SK-MEL-5 (cell line): ENCODE results near the gene CUL1. TPM values are rescaled to one million over a fixed set of nuclear protein-coding genes. Genes with fewer than 3 reads are reported as not detected.

Source experiments
- DNase-seq: peaks from one replicate; pipeline ENCODE4 v3.0.0-alpha.2; 2016; ENCODE audit warnings: low read depth, low spot score
- in situ Hi-C: cut with HindIII; loops from 2 replicates; pipeline ENCODE4 v1.10.0; 2016; ENCODE audit warnings: low sequenced_read_pairs, high pct_unique_total_duplicates, low pct_unique_long_range_greater_than_20kb
- total RNA-seq: library from RNA; depleted of rRNA; stranded (reverse); fragments of >200 nt; shearing (Covaris generic); gene quantifications from 2 replicates; pipeline ENCODE4 v1.2.3, GENCODE V29; 2014

CUL1 gene
- total RNA-seq, 1 experiment from 2014 or later: 68.6 TPM

DNA sequence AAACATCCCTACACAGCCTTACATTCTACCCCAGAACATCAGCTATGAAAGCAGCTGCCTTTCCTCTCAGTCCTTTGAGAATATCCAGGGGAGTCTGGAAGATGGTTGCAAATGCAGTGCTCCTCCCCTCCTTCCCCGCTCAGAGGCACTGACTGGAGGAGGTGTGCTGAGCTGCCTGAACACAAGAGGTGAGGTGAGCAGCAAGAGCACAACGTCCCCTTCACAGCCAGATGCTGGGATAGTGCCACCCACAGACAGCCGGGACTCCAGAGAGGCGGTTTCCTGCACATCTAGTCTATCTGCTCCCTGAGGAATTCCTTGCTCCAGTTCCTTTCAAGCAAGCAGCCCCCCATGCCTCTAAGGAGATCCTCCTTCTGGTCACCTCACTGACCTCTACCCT is 111.2 kb downstream of the CUL1 start:
- in situ Hi-C loops: no loop called here

DNA sequence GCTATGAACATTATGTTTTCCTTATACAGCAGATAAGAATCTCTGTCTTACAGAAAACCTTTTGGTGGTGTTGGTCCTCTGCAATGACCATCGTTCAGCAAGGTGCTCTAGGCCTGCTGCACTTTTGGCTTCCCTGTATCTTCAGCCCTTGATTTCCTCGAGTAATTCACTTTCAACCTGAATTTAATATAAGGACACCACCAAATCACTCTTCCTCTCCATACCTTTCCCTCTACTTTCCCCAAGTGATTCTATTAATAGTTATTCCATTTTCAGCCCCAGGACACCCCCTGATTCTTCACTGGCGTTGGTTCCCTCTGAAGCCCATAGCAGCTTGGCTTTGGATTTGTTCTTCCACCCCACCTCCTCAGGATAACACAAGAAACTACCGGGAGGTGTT is 113.2 kb downstream of the CUL1 start:
- in situ Hi-C loops: no loop called here
- DNase-seq: no peak

More for the DNA sequence above, 111.2 kb downstream of the CUL1 start:
- no peak for DNase-seq

GRCh38 chr7:148813890-148814289 is 115.2 kb downstream of the CUL1 start:
- in situ Hi-C loops: no loop called here

DNA sequence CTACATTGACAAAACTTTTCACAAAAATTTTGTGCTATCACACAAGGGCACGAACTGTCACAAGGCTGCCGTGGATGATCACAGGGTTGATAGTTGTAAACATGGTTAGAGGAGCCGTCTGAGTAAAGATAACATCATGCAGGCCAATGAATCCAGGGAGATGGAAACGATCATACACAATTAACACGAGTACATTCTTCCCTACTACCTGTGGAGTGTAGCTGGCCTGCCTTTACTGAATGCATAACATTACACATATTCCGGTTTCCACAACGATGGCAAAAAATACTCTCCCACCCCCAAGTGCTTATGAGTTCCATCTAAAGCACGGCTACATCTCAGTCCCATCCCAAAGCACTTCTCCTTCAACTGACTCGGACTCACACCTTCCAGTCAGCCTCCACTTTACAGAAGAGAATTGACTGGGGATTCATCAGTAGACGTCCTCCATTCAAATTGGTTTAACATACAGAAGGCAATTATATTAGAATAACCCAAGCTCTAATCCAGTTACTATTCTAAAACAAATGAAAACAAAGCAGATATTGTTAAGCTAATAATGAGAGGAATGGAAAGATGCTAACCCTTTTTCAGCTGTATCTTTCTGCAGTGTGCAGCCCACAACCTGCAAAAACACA is 116.3 kb downstream of the CUL1 start:
- in situ Hi-C loops: no loop called here
- no peak for DNase-seq

More at GRCh38 chr7:148813890-148814289, 115.2 kb downstream of the CUL1 start:
- no peak for DNase-seq

DNA sequence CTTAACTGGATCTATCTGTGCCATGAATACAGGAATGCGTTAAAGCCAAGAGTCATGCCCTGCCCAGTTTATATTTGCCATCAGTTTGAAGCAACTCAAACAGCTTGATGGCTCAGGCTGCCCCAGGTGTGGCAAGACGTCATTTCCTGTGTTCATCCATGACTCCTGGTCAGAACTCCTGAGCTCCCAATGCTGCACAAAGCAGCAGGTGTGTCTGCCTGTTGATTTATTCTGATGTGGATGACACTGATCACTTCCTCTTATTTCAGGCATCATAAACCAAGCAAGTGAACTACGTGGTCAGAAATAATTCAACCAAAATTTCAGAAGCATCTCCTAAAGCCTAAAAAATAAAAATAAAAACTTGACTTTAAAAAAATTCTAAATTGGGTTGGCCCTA is 116.9 kb downstream of the CUL1 start:
- in situ Hi-C loops: no loop called here
- no peak for DNase-seq

DNA sequence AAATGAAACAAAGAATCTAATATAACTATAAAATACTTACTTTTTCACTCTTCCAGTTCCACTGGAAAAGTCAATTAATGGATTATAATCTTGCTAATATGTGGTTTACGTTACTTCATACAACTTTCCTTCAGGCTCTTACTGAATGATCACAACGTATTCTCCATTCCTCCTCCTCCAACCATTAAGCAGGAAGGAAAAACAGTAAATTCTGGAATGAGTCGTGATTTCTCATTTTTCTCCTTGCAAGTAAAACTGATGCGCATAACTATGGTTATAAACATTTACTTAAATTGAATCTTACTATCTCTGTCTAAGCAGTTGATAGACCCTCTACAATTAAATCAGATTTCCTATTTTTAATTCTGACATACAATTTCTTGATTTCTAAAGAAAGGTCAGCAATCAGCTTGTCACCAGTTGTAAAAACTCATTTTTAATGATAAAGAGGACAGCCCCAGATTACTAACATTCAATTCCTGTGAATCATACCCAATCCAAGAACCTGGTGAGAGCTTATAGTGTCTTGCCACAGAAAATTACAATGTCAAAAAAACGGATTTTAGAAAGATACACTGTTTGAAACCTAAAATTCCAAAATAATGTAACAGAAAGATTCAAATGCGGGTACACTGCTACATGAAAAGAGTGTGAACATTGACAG is 121.1 kb downstream of the CUL1 start:
- no peak for DNase-seq

DNA sequence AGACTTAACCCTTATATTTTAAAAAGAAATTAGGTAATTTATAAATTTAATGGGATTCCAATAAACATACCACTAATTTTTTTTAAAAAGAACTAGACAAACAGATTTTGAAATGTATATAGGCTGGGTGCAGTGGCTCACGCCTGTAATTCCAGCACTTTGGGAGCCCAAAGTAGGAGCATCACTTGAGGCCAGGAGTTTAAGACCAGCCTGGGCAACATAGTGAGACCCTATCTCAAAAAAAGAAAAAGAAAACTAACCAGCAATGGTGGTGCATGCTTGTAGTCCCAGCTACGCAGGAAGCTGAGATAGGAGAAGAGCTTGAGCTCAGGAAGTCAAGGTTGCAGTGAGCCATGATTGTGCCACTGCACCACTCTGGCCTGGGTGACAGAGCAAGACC is 122.7 kb downstream of the CUL1 start:
- no peak for DNase-seq
- in situ Hi-C loops: no loop called here

More for the DNA sequence above, 121.1 kb downstream of the CUL1 start:
- in situ Hi-C loops: no loop called here

- in situ Hi-C loops: no loop called here
- DNase-seq: no peak
Measured at GRCh38 chr7:148824864-148825263, 126.2 kb downstream of the CUL1 start.

- in situ Hi-C loops: no loop called here
Measured at GRCh38 chr7:148825338-148825737, 126.6 kb downstream of the CUL1 start.

DNA sequence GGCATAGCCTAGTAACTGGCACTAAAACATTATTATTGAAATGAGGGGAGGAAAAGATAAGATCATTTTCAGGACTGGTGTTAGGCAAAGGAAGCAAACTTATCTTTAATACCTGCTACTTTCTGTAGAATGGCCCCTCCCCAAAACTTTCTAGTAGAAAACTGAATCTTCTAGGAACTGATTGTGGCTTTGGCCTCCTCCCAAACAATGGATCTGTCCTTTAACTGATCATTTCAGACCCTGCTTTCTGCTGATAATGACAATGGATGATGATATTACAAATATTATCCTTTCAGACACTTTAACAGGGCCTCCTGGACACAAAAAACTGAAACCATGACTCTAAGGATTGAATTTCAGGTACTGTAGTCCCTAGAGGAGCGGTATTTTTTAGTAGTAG is 130.3 kb downstream of the CUL1 start:
- in situ Hi-C loops: no loop called here
- no peak for DNase-seq

More at GRCh38 chr7:148825338-148825737, 126.6 kb downstream of the CUL1 start:
- DNase-seq: no peak

DNA sequence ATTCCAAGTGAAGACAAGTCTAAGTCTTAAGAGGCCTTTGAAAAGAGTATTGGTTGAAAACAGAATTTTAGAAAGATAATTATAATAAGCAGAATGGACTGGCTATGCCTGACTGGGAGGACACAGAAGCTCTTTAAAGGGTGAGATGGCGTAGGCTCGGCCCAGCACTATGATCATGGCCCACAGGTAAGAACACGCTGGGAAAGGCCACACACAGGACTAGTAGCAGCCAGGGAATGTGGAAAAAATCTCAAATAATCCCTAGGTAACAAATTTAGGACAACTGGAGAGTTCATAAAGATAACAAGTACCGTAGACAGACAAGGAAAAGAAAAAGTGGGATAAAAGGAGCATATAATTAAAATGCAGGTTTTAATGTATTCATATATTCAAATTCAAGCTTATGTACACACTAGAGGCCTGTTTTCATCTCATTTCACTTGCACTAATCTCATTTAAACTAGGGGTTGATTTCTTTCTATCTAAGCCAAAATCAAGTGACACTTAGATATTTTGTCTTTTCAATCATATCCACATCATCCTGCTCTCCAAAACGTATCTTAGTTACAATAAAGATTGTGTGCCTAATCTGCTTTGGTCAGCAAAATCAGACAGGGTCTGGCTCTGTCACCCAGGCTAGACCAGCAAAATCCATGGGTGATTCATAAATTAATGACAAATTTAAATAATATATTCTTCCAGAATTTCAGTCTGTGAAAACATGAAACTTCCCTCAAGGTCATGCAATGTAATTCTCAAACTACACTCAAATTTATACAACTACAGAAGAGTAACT is 132.4 kb downstream of the CUL1 start:
- in situ Hi-C loops: no loop called here
- no peak for DNase-seq

- no peak for DNase-seq
- in situ Hi-C loops: no loop called here
Measured at GRCh38 chr7:148831782-148832181, 133.1 kb downstream of the CUL1 start.

DNA sequence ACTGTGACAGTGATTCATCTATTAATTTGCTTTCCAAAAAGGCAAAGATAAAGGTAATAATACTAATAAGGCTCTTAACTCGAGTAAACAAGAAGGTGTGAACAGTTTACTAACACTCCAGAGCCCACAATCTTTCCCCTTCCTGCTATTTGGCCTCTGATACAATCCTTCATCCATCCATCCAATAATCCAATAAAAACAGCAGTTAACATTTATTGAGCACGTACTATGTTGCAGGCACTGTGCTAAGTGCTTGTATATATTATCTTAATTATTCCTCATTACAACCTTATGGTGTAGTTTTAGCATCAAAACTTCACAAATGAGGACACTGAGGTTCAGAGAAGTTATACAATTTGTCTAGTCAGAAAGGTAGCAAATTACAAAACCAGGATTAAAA is 135.9 kb downstream of the CUL1 start:
- DNase-seq: no peak
- in situ Hi-C loops: no loop called here

DNA sequence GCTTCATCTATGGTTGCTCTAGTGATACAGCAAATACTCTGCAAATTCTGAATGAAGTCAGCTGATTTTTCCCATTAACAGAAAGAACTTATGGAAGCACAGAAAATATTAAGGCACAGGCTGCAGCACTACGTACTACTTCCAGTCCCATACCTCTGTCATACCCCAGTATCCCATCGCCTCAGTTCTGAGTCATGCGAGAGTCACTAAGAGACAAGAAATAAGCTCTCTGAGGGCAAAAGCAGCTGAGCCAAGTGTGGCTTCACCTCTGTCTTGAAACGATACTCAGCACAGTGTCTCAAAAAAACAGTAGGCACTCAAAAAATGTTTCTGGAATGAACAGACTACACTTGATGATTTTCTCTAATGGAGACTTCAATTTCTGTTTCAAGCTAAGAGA is 137.2 kb downstream of the CUL1 start:
- no peak for DNase-seq
- in situ Hi-C loops: no loop called here

DNA sequence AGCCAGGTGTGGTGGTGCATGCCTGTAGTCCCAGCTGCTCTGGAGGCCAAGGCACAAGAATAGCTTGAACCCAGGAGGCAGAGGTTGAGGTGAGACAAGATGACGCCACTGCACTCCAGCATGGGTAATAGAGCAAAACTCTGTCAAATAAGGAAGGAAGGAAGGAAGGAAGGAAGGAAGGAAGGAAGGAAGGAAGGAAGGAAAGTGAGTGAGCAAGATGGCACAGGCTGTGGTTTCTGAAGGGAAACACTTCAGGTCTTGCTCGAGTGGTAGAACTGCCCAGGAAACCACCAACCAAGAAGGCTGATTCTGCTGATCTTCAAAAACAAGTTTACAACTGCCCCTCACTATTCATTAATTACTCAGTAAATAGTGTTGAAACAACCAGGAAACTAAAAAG is 140.2 kb downstream of the CUL1 start:
- DNase-seq: no peak
- in situ Hi-C loops: no loop called here

DNA sequence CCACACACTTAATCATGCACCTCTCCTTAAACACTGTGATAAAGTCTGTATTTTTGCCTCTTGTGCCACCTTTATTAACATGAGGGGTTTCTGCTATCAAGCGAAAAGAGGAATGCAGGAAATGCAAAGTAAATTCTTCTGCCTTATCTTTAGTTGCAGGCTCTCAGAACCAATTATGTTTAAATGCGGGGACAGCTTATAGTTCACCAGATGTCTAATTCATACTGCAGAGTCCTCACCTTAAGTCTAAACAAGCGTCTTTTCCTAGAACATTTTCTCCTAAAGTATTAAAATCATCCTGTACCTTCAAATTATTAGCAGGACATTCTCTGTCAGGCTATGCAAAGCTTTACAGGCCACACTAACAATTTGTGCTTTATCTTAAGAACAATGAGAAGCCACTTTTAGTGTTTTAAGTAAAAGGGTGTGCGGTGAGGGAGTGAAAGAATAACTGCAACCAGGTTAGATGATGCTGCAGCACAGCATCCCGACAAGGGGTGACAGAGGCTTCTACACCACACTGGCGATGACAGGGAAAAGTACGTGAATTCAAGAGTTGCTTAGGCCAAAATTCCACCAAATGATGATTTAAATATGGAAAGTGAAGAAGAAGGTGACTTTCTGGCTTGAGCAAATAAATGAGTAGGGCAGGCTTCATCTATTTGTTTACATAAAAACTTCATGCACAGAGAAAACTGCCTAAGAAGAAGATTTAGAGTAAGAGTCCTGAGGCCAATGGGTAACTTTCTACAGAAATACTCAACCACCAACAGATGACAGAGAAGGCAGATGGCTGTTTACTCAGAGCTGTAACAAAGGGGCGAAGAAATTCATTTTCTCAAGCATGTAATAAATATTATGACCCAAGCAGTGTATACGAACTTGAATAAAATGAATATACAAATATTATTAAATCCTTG is 149.4 kb downstream of the CUL1 start:
- DNase-seq: no peak
- in situ Hi-C loops: no loop called here

GRCh38 chr7:148849393-148850098 is 150.8 kb downstream of the CUL1 start:
- in situ Hi-C loops: no loop called here
- DNase-seq: no peak
